HG02870 (cell line): ENCODE results near the gene NAGS.
"Not testable (repeated sequence)": the region's sequence is repeated elsewhere in the genome, so short reads cannot be mapped to it uniquely, and the experiment has no call there.

Experiments
- ATAC-seq: cut with Tn5 transposase; IDR thresholded peaks from one replicate; pipeline ENCODE4 v1.9.1; 2021; ENCODE audit warnings: mild to moderate bottlenecking, moderate library complexity; ENCODE audit not compliant: unreplicated experiment

Gene NAGS

GRCh38 chr17:44037471-44037870 lies 33.0 kb downstream of the NAGS start:
- ATAC-seq = no peak

GRCh38 chr17:44038604-44039011 lies 34.2 kb downstream of the NAGS start:
- ATAC-seq = no peak

- ATAC-seq = no peak
These were observed 35.6 kb downstream of the NAGS start for GRCh38 chr17:44039829-44040635.

- no peak for ATAC-seq
These were observed 38.9 kb downstream of the NAGS start for GRCh38 chr17:44043272-44043696.

- ATAC-seq = no peak
These were observed 39.6 kb downstream of the NAGS start for GRCh38 chr17:44044071-44044470.

GRCh38 chr17:44045486-44045885 lies 41.1 kb downstream of the NAGS start:
- ATAC-seq = no peak

- not testable (repeated sequence) for ATAC-seq
These were observed 42.5 kb downstream of the NAGS start for GRCh38 chr17:44046893-44047292.

- ATAC-seq = no peak
These were observed 45.1 kb downstream of the NAGS start for GRCh38 chr17:44049294-44050060.

- ATAC-seq = no peak
These were observed 48.9 kb downstream of the NAGS start for GRCh38 chr17:44053125-44053872.
